Measurements from ENCODE around the gene RAB31. TPM values are rescaled to one million over a fixed set of nuclear protein-coding genes. Genes with fewer than 3 reads are reported as not detected.

Gene RAB31
- polyA plus RNA-seq, 1 of the 3 experiments (the other 2 are of a cell fraction): 23.0 TPM

DNA sequence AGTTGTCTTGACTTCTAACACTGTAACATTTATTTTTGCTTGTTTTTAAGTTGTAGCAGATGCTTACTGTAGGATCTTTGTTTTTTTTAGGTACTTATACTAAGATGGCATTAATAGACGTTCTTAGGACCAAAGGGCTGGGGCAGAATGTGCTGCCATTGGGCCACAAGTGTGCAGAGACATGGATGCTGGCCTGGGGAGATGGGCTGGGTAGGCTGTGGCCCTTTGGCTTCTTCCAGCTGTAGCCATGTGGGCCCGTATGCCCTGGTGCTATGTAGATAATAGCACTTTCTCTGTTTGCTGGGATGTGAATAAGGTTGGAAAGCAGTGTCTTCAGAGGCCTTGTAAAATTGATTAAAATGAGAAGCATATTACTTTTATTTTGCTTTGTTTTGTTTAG, 18.8 kb downstream of the RAB31 start:
- Histone ChIP-seq H3K9ac (no peak overlapping the region), H3K9me3 (no peaks in the 10 kb centered on the region), H3K27me3 (ENCODE audit: insufficient read depth) (no peaks in the 10 kb centered on the region), H3K4me2 (no peak overlapping the region), H4K20me1 (ENCODE audit: insufficient read depth) (no peaks in the 10 kb centered on the region), H3K4me1 (ENCODE audit: control insufficient read depth in 1 of 2, insufficient read depth in 2 of 2, low read depth in 1 of 2, low read length in 1 of 2) (0 out of 4 replicates have a peak, but pooled peaks cover 0 to 10% of the 10 kb centered on the region in 2 experiments), H3K9me2 (no peaks in the 10 kb centered on the region), H3K4me3 (ENCODE audit: low read depth in 2 of 2, low read length in 1 of 2) (no peak overlapping the region), H3F3A (replicated peaks; ENCODE audit: insufficient read depth) (no peaks in the 10 kb centered on the region), H2AFZ (ENCODE audit: low read depth) (no peak overlapping the region), H3K79me2 (ENCODE audit: insufficient read depth) (peaks cover 63% of the 10 kb centered on the region; the same call in 1 of the 2 replicates), H3K36me3 (replicated peaks in 1 of 2; ENCODE audit: control insufficient read depth in 1 of 2, insufficient read depth in 2 of 2, low read length in 1 of 2) (peaks cover 0 to 4% of the 10 kb centered on the region in 2 experiments), H3K27ac (ENCODE audit: low read depth in 2 of 2, low read length in 1 of 2) (no peak overlapping the region)
- CTCF ChIA-PET: no interaction called here
- no peak for TF ChIP-seq GATA2 (CRISPR knock-in tag; IDR thresholded peaks at IDR 0.05)
- TF ChIP-seq, protein P1, sequence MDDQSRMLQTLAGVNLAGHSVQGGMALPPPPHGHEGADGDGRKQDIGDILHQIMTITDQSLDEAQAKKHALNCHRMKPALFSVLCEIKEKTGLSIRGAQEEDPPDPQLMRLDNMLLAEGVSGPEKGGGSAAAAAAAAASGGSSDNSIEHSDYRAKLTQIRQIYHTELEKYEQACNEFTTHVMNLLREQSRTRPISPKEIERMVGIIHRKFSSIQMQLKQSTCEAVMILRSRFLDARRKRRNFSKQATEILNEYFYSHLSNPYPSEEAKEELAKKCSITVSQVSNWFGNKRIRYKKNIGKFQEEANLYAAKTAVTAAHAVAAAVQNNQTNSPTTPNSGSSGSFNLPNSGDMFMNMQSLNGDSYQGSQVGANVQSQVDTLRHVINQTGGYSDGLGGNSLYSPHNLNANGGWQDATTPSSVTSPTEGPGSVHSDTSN (IDR thresholded peaks at IDR 0.05): no peak
- TF ChIP-seq, protein P2, sequence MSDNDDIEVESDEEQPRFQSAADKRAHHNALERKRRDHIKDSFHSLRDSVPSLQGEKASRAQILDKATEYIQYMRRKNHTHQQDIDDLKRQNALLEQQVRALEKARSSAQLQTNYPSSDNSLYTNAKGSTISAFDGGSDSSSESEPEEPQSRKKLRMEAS (IDR thresholded peaks at IDR 0.05; ENCODE audit: low read depth): no peak
- no peak for TF ChIP-seq GABPA (IDR thresholded peaks at IDR 0.05; ENCODE audit: low read depth)
- TF ChIP-seq RAD21 (IDR thresholded peaks at IDR 0.05; ENCODE audit: low read length): no peak
- no peak for TF ChIP-seq ELF1 (IDR thresholded peaks at IDR 0.05)
- no peak for TF ChIP-seq MEF2A (IDR thresholded peaks at IDR 0.05; ENCODE audit: borderline replicate concordance, low read depth)
- no peak for TF ChIP-seq RXRA (IDR thresholded peaks at IDR 0.05; ENCODE audit: borderline replicate concordance, low read depth)
- TF ChIP-seq FOXM1 (IDR thresholded peaks at IDR 0.05; ENCODE audit: low read depth): no peak
- no peak for TF ChIP-seq EZH2phosphoT487 (IDR thresholded peaks at IDR 0.05; ENCODE audit: borderline replicate concordance, low read depth)
- TF ChIP-seq EP300 (IDR thresholded peaks at IDR 0.05; ENCODE audit: borderline replicate concordance in 1 of 2, low read depth in 1 of 2, low read length in 1 of 2): no peak
- TF ChIP-seq, protein P3, sequence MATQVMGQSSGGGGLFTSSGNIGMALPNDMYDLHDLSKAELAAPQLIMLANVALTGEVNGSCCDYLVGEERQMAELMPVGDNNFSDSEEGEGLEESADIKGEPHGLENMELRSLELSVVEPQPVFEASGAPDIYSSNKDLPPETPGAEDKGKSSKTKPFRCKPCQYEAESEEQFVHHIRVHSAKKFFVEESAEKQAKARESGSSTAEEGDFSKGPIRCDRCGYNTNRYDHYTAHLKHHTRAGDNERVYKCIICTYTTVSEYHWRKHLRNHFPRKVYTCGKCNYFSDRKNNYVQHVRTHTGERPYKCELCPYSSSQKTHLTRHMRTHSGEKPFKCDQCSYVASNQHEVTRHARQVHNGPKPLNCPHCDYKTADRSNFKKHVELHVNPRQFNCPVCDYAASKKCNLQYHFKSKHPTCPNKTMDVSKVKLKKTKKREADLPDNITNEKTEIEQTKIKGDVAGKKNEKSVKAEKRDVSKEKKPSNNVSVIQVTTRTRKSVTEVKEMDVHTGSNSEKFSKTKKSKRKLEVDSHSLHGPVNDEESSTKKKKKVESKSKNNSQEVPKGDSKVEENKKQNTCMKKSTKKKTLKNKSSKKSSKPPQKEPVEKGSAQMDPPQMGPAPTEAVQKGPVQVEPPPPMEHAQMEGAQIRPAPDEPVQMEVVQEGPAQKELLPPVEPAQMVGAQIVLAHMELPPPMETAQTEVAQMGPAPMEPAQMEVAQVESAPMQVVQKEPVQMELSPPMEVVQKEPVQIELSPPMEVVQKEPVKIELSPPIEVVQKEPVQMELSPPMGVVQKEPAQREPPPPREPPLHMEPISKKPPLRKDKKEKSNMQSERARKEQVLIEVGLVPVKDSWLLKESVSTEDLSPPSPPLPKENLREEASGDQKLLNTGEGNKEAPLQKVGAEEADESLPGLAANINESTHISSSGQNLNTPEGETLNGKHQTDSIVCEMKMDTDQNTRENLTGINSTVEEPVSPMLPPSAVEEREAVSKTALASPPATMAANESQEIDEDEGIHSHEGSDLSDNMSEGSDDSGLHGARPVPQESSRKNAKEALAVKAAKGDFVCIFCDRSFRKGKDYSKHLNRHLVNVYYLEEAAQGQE (IDR thresholded peaks at IDR 0.05; ENCODE audit: low read depth, low read length): no peak
- TF ChIP-seq SMC3 (IDR thresholded peaks at IDR 0.05; ENCODE audit: low read depth, low read length): no peak
- no peak for TF ChIP-seq RFX5 (IDR thresholded peaks at IDR 0.05; ENCODE audit: low read length)
- TF ChIP-seq FOSL2 (IDR thresholded peaks at IDR 0.05; ENCODE audit: borderline replicate concordance, low read depth): no peak
- no peak for TF ChIP-seq CHD2 (IDR thresholded peaks at IDR 0.05; ENCODE audit: low read length, partially characterized antibody)
- TF ChIP-seq, protein P4, sequence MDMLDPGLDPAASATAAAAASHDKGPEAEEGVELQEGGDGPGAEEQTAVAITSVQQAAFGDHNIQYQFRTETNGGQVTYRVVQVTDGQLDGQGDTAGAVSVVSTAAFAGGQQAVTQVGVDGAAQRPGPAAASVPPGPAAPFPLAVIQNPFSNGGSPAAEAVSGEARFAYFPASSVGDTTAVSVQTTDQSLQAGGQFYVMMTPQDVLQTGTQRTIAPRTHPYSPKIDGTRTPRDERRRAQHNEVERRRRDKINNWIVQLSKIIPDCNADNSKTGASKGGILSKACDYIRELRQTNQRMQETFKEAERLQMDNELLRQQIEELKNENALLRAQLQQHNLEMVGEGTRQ (IDR thresholded peaks at IDR 0.05; ENCODE audit: borderline replicate concordance, low read depth, low read length): no peak
- no peak for TF ChIP-seq YY1 (IDR thresholded peaks at IDR 0.05; ENCODE audit: low read depth)
- no peak for TF ChIP-seq TEAD4 (IDR thresholded peaks at IDR 0.05; ENCODE audit: borderline replicate concordance, insufficient read depth)
- TF ChIP-seq POLR2AphosphoS5 (IDR thresholded peaks at IDR 0.05; ENCODE audit: low read depth, low read length): no peak
- POLR2A ChIA-PET: no interaction called here
- no peak for DNase-seq
- WGBS (ENCODE audit: low lambda C conversion rate): 97% methylated on average over 2 of the region's 2 CpGs

Data from SK-N-SH (cell line).